Neutrophil (primary cell): ENCODE measurements around the gene SCN9A.

Experiments used
- H3K27ac ChIP-seq: fragments of 200-600 bp; sonication (generic); 2 replicates; pipeline ENCODE4 v1.5.1; 2016; ENCODE audit warnings: mild to moderate bottlenecking, moderate library complexity
- H3K27me3 ChIP-seq: fragments of 200-600 bp; sonication (generic); 2 replicates; pipeline ENCODE4 v1.6.0; 2016; ENCODE audit warnings: mild to moderate bottlenecking
- H3K36me3 ChIP-seq: fragments of 200-600 bp; sonication (generic); 2 replicates; pipeline ENCODE4 v1.5.1; 2017
- H3K4me1 ChIP-seq, 2 experiments: fragments of 200-600 bp in 1 of 2; sonication (generic) in 1 of 2; 1 replicate in 1 of 2; 2 replicates in 1 of 2; pipeline versions ENCODE4 v1.5.1 to v1.6.1; 2013 to 2016; ENCODE audit warnings: low read depth in 1 of 2, low read length in 1 of 2, mild to moderate bottlenecking in 1 of 2, moderate library complexity in 1 of 2; ENCODE audit not compliant: control insufficient read depth in 1 of 2, insufficient read depth in 1 of 2
- H3K4me3 ChIP-seq, 2 experiments: fragments of 200-600 bp in 1 of 2; sonication (generic) in 1 of 2; 1 replicate in 1 of 2; 2 replicates in 1 of 2; pipeline ENCODE4 v1.5.1; 2013 to 2016; ENCODE audit warnings: low read depth in 1 of 2, low read length in 1 of 2, mild to moderate bottlenecking in 1 of 2, moderate library complexity in 1 of 2
- H3K9me3 ChIP-seq: fragments of 200-600 bp; sonication (generic); 2 replicates; pipeline ENCODE4 v1.5.1; 2016
- CTCF ChIP-seq: fragments of 200-600 bp; sonication (generic); IDR thresholded peaks from 2 replicates; pipeline ENCODE4 v1.5.1; 2016; ENCODE audit warnings: antibody characterized with exemption

SCN9A gene

GRCh38 chr2:166181813-166182154 is 194.0 kb downstream of the SCN9A start:
- no peak for TF ChIP-seq CTCF
- no peaks in the 10 kb centered on the region for H3K27me3 ChIP-seq

GRCh38 chr2:166180951-166181812 is 194.6 kb downstream of the SCN9A start:
- H3K4me3 ChIP-seq: no peak overlapping the region
- no peaks in the 10 kb centered on the region for H3K27me3 ChIP-seq
- no peaks in the 10 kb centered on the region for H3K36me3 ChIP-seq
- H3K9me3 ChIP-seq: no peaks in the 10 kb centered on the region
- TF ChIP-seq CTCF: no peak
- no peaks in the 10 kb centered on the region for H3K4me1 ChIP-seq
- no peak overlapping the region for H3K27ac ChIP-seq

More at GRCh38 chr2:166181813-166182154, 194.0 kb downstream of the SCN9A start:
- H3K36me3 ChIP-seq: no peaks in the 10 kb centered on the region
- no peaks in the 10 kb centered on the region for H3K4me1 ChIP-seq
- no peak overlapping the region for H3K4me3 ChIP-seq
- no peak overlapping the region for H3K27ac ChIP-seq
- no peaks in the 10 kb centered on the region for H3K9me3 ChIP-seq

GRCh38 chr2:166179201-166179600 is 196.5 kb downstream of the SCN9A start:
- Histone ChIP-seq H3K36me3 (no peaks in the 10 kb centered on the region), H3K4me3 (no peak overlapping the region), H3K27me3 (no peaks in the 10 kb centered on the region), H3K9me3 (no peaks in the 10 kb centered on the region), H3K27ac (no peak overlapping the region), H3K4me1 (no peaks in the 10 kb centered on the region)
- no peak for TF ChIP-seq CTCF

GRCh38 chr2:166173263-166173662 is 202.5 kb downstream of the SCN9A start:
- Histone ChIP-seq H3K27ac (no peak overlapping the region), H3K9me3 (no peaks in the 10 kb centered on the region), H3K36me3 (no peaks in the 10 kb centered on the region), H3K4me3 (no peak overlapping the region), H3K27me3 (no peaks in the 10 kb centered on the region), H3K4me1 (no peaks in the 10 kb centered on the region)
- TF ChIP-seq CTCF: no peak

GRCh38 chr2:166171216-166171615 is 204.5 kb downstream of the SCN9A start:
- Histone ChIP-seq H3K27ac (no peak overlapping the region), H3K4me1 (no peaks in the 10 kb centered on the region), H3K36me3 (no peaks in the 10 kb centered on the region), H3K9me3 (no peaks in the 10 kb centered on the region), H3K27me3 (no peaks in the 10 kb centered on the region), H3K4me3 (no peak overlapping the region)
- no peak for TF ChIP-seq CTCF
